ENCODE measurements around the gene CCDC6.

Gene CCDC6

GRCh38 chr10:59898125-59898835 is 8.1 kb downstream of the CCDC6 start:
- Mint-ChIP-seq H3K9me3 (no peaks in the 10 kb centered on the region), H3K36me3 (ENCODE audit: low read depth) (peaks cover 3% of the 10 kb centered on the region), H3K27me3 (ENCODE audit: low read depth) (no peaks in the 10 kb centered on the region), H3K4me3 (peak overlapping the region in 1 of 3 experiments; percentile 8), H3K27ac (peak overlapping the region; percentile 11 to 72 (median 35)), H3K4me1 (peaks cover 72% of the 10 kb centered on the region)
- TF ChIP-seq CTCF (IDR thresholded peaks at IDR 0.05; ENCODE audit: unreplicated experiment in 3 of 3): no peak

- Mint-ChIP-seq H3K9me3 (no peaks in the 10 kb centered on the region), H3K4me3 (no peak overlapping the region), H3K36me3 (ENCODE audit: low read depth) (peaks cover 3% of the 10 kb centered on the region), H3K27me3 (ENCODE audit: low read depth) (no peaks in the 10 kb centered on the region), H3K27ac (peak overlapping the region in 1 of 3 experiments; percentile 43), H3K4me1 (peaks cover 75% of the 10 kb centered on the region)
- TF ChIP-seq CTCF (IDR thresholded peaks at IDR 0.05; ENCODE audit: unreplicated experiment in 3 of 3): no peak
Measured at GRCh38 chr10:59896191-59896590, 10.2 kb downstream of the CCDC6 start.

GRCh38 chr10:59895629-59896116 is 10.7 kb downstream of the CCDC6 start:
- Mint-ChIP-seq H3K27me3 (ENCODE audit: low read depth) (no peaks in the 10 kb centered on the region), H3K4me1 (peaks cover 72% of the 10 kb centered on the region), H3K9me3 (no peaks in the 10 kb centered on the region), H3K36me3 (ENCODE audit: low read depth) (peaks cover 3% of the 10 kb centered on the region), H3K4me3 (no peak overlapping the region), H3K27ac (peak overlapping the region in 1 of 3 experiments; percentile 51)
- no peak for TF ChIP-seq CTCF (IDR thresholded peaks at IDR 0.05; ENCODE audit: unreplicated experiment in 3 of 3)

GRCh38 chr10:59894114-59894513 is 12.2 kb downstream of the CCDC6 start:
- no peaks in the 10 kb centered on the region for H3K27me3 Mint-ChIP-seq (ENCODE audit: low read depth)
- H3K4me3 Mint-ChIP-seq: peak overlapping the region in 1 of 3 experiments; percentile 26
- H3K36me3 Mint-ChIP-seq (ENCODE audit: low read depth): peaks cover 8% of the 10 kb centered on the region
- H3K27ac Mint-ChIP-seq: peak overlapping the region; percentile 14 to 86 (median 77)
- peaks cover 59% of the 10 kb centered on the region for H3K4me1 Mint-ChIP-seq
- TF ChIP-seq CTCF (IDR thresholded peaks at IDR 0.05; ENCODE audit: unreplicated experiment in 3 of 3): no peak
- H3K9me3 Mint-ChIP-seq: no peaks in the 10 kb centered on the region

GRCh38 chr10:59892697-59893096 is 13.7 kb downstream of the CCDC6 start:
- Mint-ChIP-seq H3K4me3 (no peak overlapping the region), H3K4me1 (peaks cover 45% of the 10 kb centered on the region), H3K27ac (peak overlapping the region in 2 of 3 experiments; percentile 59 to 86), H3K27me3 (ENCODE audit: low read depth) (no peaks in the 10 kb centered on the region), H3K36me3 (ENCODE audit: low read depth) (peaks cover 15% of the 10 kb centered on the region), H3K9me3 (no peaks in the 10 kb centered on the region)
- no peak for TF ChIP-seq CTCF (IDR thresholded peaks at IDR 0.05; ENCODE audit: unreplicated experiment in 3 of 3)

DNA sequence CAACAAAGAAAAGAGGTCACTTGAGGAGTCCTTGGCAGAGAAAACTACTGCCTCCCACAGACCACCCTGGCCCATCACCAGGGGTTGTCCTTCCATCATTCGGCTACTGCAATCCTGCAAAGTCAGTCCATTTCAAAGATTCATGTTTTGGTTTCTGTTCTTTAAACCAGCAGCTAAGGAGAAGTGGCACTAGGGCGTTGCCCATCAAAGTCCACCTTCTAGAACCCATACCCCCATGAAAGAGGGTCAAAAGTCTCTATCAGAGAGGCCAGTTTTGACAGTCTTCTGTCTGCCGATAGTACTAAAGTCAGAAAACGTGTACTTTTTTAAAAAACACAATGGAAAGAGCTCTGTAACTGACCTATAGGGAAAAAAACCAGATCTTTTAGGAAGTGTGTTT is 14.4 kb downstream of the CCDC6 start:
- Mint-ChIP-seq H3K4me3 (no peak overlapping the region), H3K36me3 (ENCODE audit: low read depth) (peaks cover 15% of the 10 kb centered on the region), H3K27ac (peak overlapping the region in 1 of 3 experiments; percentile 57), H3K9me3 (no peaks in the 10 kb centered on the region), H3K4me1 (peaks cover 44% of the 10 kb centered on the region), H3K27me3 (ENCODE audit: low read depth) (no peaks in the 10 kb centered on the region)
- no peak for TF ChIP-seq CTCF (IDR thresholded peaks at IDR 0.05; ENCODE audit: unreplicated experiment in 3 of 3)

Data from nephron (organoid).